ENCODE results near the gene REL. TPM values are rescaled to one million over a fixed set of nuclear protein-coding genes. Genes with fewer than 3 reads are reported as not detected.

The REL gene
- total RNA-seq, 1 donor from 2014 or later, result 22.8 TPM

DNA sequence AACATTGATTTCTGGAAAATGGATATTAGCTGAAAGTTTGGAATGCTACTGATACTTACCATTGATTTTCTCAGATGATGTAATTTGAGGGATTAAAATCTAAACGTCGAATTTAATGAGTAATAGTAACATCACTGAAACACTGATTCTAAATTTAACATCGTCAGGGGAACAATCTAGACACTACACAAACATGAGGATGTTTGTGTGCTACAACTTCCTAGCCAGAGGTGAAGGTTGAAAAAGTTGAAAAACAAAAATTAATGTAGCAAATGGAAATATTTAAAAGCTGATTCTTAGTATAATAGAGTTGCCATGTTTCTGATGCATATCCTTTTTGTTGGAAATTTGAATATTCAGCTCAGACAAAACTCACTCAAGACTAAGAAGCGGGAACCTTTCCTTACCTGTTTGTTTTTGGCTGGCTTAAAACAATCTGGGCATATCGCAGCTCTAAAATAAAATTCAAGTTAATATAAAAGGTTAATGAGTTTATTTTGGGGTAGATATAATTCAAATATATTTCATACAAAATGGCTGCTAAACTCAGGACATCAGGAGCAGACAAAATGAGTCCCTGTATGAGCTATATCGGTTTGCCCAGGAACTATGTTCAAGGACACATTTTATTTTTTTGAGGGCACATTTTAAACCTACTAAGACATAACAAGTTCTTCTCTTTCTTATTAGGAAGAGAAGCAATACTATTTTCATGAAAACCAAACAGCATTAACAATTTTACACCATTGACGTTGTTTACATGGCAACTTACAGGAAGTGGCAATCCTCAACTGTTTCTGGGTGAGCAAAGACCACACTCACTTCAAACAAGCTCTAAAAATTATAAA lies 83.5 kb downstream of the REL start:
- peak; percentile 15 to 59 for DNase-seq (ENCODE audit: low read depth in 2 of 2)

DNA sequence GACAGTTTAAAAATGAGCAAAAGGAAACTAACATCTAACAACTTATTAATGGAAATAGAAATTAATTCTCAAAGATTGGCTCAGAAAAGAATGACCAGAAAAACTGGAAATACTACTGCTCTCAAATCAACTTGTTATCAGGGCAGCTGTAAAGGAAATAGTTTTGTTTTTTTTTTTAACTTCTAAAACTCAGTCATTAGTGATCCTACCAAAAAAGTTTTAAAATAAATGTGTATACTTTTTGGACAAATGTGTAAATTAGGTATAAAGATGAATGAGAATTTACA lies 84.1 kb downstream of the REL start:
- DNase-seq (ENCODE audit: low read depth in 2 of 2), result no peak

DNA sequence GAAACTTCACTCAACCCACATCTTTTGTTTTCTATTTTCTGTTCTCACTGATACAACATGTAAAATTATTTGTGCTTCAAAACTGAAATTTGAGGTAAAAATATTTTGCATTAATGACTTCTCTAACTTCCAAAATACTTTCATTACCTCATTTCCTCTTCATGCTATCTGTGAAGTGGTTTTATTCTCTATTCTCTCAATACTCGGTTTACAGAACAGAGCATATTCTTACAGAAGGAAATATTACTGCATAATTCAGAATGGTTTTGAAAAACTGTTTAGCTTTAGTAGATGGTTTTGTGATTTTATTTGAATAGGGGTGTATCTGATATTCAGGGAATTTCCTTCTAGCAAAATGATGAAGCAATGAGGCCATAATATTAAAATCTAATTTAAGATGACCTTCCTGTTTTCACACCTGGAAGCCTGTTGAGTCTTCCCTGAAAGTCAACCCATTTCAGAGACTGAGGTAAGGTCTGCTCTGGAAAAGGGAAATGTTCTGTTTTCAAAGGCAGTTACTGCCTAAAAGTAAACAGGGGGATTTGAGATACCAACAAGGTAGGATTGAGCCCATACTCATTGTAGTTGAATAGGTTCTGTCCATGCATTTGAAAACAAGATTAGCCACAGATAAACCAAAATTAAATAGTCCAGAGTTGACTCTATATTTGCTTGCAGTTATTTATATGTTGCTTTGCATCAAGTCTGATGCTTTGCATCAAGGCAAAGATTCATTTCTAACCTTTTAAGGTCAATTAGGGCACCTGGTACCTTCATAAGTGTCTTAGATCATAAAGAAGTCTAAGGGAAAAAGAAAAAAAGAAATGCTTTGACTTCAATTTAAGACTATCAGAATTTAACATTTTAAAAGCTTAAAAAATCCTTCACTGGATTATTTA lies 85.4 kb downstream of the REL start:
- no peak for DNase-seq (ENCODE audit: low read depth in 2 of 2)

- no peak for DNase-seq (ENCODE audit: low read depth in 2 of 2)
These were observed 91.7 kb downstream of the REL start for GRCh38 chr2:60972889-60973656.

GRCh38 chr2:60973705-60974104 lies 92.3 kb downstream of the REL start:
- DNase-seq (ENCODE audit: low read depth in 2 of 2), result no peak

GRCh38 chr2:60974652-60975051 lies 93.3 kb downstream of the REL start:
- no peak for DNase-seq (ENCODE audit: low read depth in 2 of 2)

Other genes starting within 250 kb of the REL start
- gene PAPOLG, start 125.3 kb upstream of the REL start, total RNA-seq, result 8.9 and 12.3 TPM in 2 replicates
- gene PEX13, start 136.1 kb downstream of the REL start, total RNA-seq, result 27.2 and 41.9 TPM in 2 replicates
- 6.3 and 6.7 TPM in 2 replicates for gene PUS10, start 136.7 kb downstream of the REL start, total RNA-seq
- gene SANBR, start 184.3 kb downstream of the REL start, total RNA-seq, result 7.8 and 15.1 TPM in 2 replicates

Measured in lung microvascular endothelial cell (primary cell).